HepG2 (cell line): ENCODE data around the gene NCOA5. TPM values are rescaled to one million over a fixed set of nuclear protein-coding genes. Genes with fewer than 3 reads are reported as not detected.

Source experiments
- BRF2 ChIP-seq: sonication (generic); formaldehyde crosslinking; IDR thresholded peaks from 2 replicates; pipeline ENCODE4 v1.8.1; 2022; ENCODE audit warnings: mild to moderate bottlenecking, missing genetic modification reagents
- CENPT ChIP-seq: sonication (generic); formaldehyde crosslinking; IDR thresholded peaks from 2 replicates; pipeline ENCODE4 v1.8.0; 2022; ENCODE audit warnings: low read depth, mild to moderate bottlenecking, moderate library complexity, missing genetic modification reagents
- FOXM1 ChIP-seq: sonication (generic); formaldehyde crosslinking; IDR thresholded peaks from 2 replicates; pipeline ENCODE4 v1.5.0; 2020; ENCODE audit warnings: missing genetic modification reagents
- GZF1 ChIP-seq: sonication (generic); formaldehyde crosslinking; IDR thresholded peaks from 2 replicates; pipeline ENCODE4 v1.5.1; 2020; ENCODE audit warnings: mild to moderate bottlenecking, missing genetic modification reagents
- HES4 ChIP-seq: sonication (generic); formaldehyde crosslinking; IDR thresholded peaks from 2 replicates; pipeline ENCODE4 v1.9.0; 2021; ENCODE audit warnings: mild to moderate bottlenecking, missing genetic modification reagents, borderline replicate concordance
- KDM5A ChIP-seq: fragments of 200-600 bp; sonication (generic); IDR thresholded peaks from 2 replicates; pipeline ENCODE4 v1.7.0; 2018; ENCODE audit warnings: antibody characterized with exemption, mild to moderate bottlenecking, low read length, borderline replicate concordance
- KMT2B ChIP-seq: IDR thresholded peaks from 2 replicates; pipeline ENCODE4 v1.6.1; 2016; ENCODE audit warnings: missing genetic modification reagents, missing compliant biosample characterization
- MEIS1 ChIP-seq: sonication (generic); formaldehyde crosslinking; IDR thresholded peaks from 2 replicates; pipeline ENCODE4 v1.9.0; 2021; ENCODE audit warnings: mild to moderate bottlenecking, missing genetic modification reagents, moderate library complexity, borderline replicate concordance
- ONECUT2 ChIP-seq: sonication (generic); formaldehyde crosslinking; IDR thresholded peaks from 2 replicates; pipeline ENCODE4 v1.4.0; 2020; ENCODE audit warnings: missing genetic modification reagents
- PTBP1 ChIP-seq: fragments of 200-400 bp; formaldehyde crosslinking; IDR thresholded peaks from 2 replicates; pipeline ENCODE4 v1.6.1; 2018; ENCODE audit warnings: low read length, low read depth; ENCODE audit not compliant: poor library complexity, severe bottlenecking
- RFX1 ChIP-seq: fragments of 450-650 bp; IDR thresholded peaks from 2 replicates; pipeline ENCODE4 v1.6.1; 2017
- RFXANK ChIP-seq: IDR thresholded peaks from 2 replicates; pipeline ENCODE4 v1.6.1; 2016
- TBX2 ChIP-seq: sonication (generic); formaldehyde crosslinking; IDR thresholded peaks from 2 replicates; pipeline ENCODE4 v1.5.0; 2020; ENCODE audit warnings: missing genetic modification reagents, mild to moderate bottlenecking, borderline replicate concordance
- ZFYVE20 ChIP-seq: sonication (generic); formaldehyde crosslinking; IDR thresholded peaks from 2 replicates; pipeline ENCODE4 v1.8.0; 2023; ENCODE audit warnings: low read depth, mild to moderate bottlenecking, moderate library complexity, missing genetic modification reagents, borderline replicate concordance
- ZNF143 ChIP-seq: sonication (generic); formaldehyde crosslinking; IDR thresholded peaks from 2 replicates; pipeline ENCODE4 v1.4.0; 2020; ENCODE audit warnings: missing genetic modification reagents
- ZNF431 ChIP-seq: sonication (generic); formaldehyde crosslinking; IDR thresholded peaks from 2 replicates; pipeline ENCODE4 v1.9.0; 2022; ENCODE audit warnings: missing genetic modification reagents, low read depth, mild to moderate bottlenecking, borderline replicate concordance
- ZNF546 ChIP-seq: sonication (generic); formaldehyde crosslinking; conservative IDR thresholded peaks from 2 replicates; pipeline ENCODE4 v1.8.1; 2023; ENCODE audit warnings: mild to moderate bottlenecking, missing genetic modification reagents
- ZNF549 ChIP-seq: sonication (generic); formaldehyde crosslinking; IDR thresholded peaks from 2 replicates; pipeline ENCODE4 v1.5.0; 2020; ENCODE audit warnings: missing genetic modification reagents
- ZNF563 ChIP-seq: sonication (generic); formaldehyde crosslinking; IDR thresholded peaks from 2 replicates; pipeline ENCODE4 v1.8.0; 2022; ENCODE audit warnings: mild to moderate bottlenecking, moderate library complexity, missing genetic modification reagents
- ZNF569 ChIP-seq: sonication (generic); formaldehyde crosslinking; IDR thresholded peaks from 2 replicates; pipeline ENCODE4 v1.5.0; 2020; ENCODE audit warnings: mild to moderate bottlenecking, missing genetic modification reagents, moderate library complexity, borderline replicate concordance
- ZNF619 ChIP-seq: sonication (generic); formaldehyde crosslinking; IDR thresholded peaks from 2 replicates; pipeline ENCODE4 v1.4.0; 2020; ENCODE audit warnings: mild to moderate bottlenecking, missing genetic modification reagents
- ZSCAN31 ChIP-seq: sonication (generic); formaldehyde crosslinking; IDR thresholded peaks from 2 replicates; pipeline ENCODE4 v1.5.0; 2020; ENCODE audit warnings: low read depth, mild to moderate bottlenecking, missing genetic modification reagents
- ZZZ3 ChIP-seq: sonication (generic); formaldehyde crosslinking; IDR thresholded peaks from 2 replicates; pipeline ENCODE4 v1.4.0; 2020; ENCODE audit warnings: missing genetic modification reagents, mild to moderate bottlenecking, borderline replicate concordance
- polyA plus RNA-seq, 8 experiments: library from polyadenylated mRNA; depleted of rRNA in 3 of 8; stranded (reverse) in 7 of 8; unstranded in 1 of 8; fragments of >200 nt; fragmentation: Illumina TruSeq in 4 of 8; extraction: Trizol in 4 of 8; gene quantifications; 2 replicates each; pipeline versions ENCODE4 v1.2.1 to v1.2.3, GENCODE V29; 2011 to 2016; ENCODE audit warnings: low read depth in 4 of 8, missing spikeins in 1 of 8, mixed read lengths in 1 of 8; ENCODE audit not compliant: insufficient read depth in 1 of 8
- total RNA-seq, 5 experiments: library from RNA; depleted of rRNA; stranded (reverse); fragments of >200 nt; fragmentation: Illumina TruSeq; extraction: Trizol; gene quantifications; 2 replicates each; pipeline ENCODE4 v1.2.3, GENCODE V29; 2016; ENCODE audit warnings: low read depth in 1 of 5
- TF ChIP-seq, protein P1 (sequence below): sonication (generic); formaldehyde crosslinking; IDR thresholded peaks from 2 replicates; pipeline ENCODE4 v1.5.0; 2020; ENCODE audit warnings: mild to moderate bottlenecking, missing genetic modification reagents
- TF ChIP-seq, protein P2 (sequence below): sonication (generic); formaldehyde crosslinking; IDR thresholded peaks from 2 replicates; pipeline ENCODE4 v1.4.0; 2020; ENCODE audit warnings: low read depth, mild to moderate bottlenecking, missing genetic modification reagents
- TF ChIP-seq, protein P3 (sequence below): sonication (generic); formaldehyde crosslinking; IDR thresholded peaks from 2 replicates; pipeline ENCODE4 v1.4.0; 2020; ENCODE audit warnings: missing genetic modification reagents
- TF ChIP-seq, protein P4 (sequence below): sonication (generic); formaldehyde crosslinking; IDR thresholded peaks from 2 replicates; pipeline ENCODE4 v1.5.0; 2020; ENCODE audit warnings: missing genetic modification reagents, mild to moderate bottlenecking, borderline replicate concordance

NCOA5 gene
- total and polyA plus RNA-seq, 2 of the 13 experiments (the other 11 are each of a cell fraction or from before 2014, with no cell fraction given) = 16.5 to 28.4 TPM

GRCh38 chr20:46089167-46089416 lies 670 bp downstream of the NCOA5 start (continued):
- TF ChIP-seq PTBP1 (peak; percentile 71), BRF2 (CRISPR knock-in tag) (no peak), ZNF563 (no peak), ZNF619 (CRISPR knock-in tag) (no peak), ZNF549 (no peak), CENPT (no peak), RFX1 (no peak), ONECUT2 (CRISPR knock-in tag) (no peak), KDM5A (no peak; the same call in 1 of the 2 replicates), KMT2B (CRISPR knock-in tag) (peak; percentile 7; the same call in 1 of the 2 replicates), FOXM1 (CRISPR knock-in tag) (no peak), TBX2 (peak; percentile 31; the same call in 1 of the 2 replicates), MEIS1 (CRISPR knock-in tag) (no peak), RFXANK (CRISPR knock-in tag) (no peak), HES4 (no peak; the same call in 1 of the 2 replicates), GZF1 (no peak), ZZZ3 (CRISPR knock-in tag) (peak; percentile 84; the same call in 1 of the 2 replicates), ZNF546 (CRISPR knock-in tag) (no peak), ZNF143 (CRISPR knock-in tag) (no peak), ZNF569 (CRISPR knock-in tag) (no peak; the same call in 1 of the 2 replicates), ZNF431 (CRISPR knock-in tag) (0 out of 2 replicates have a peak, but pooled peaks have one; percentile 9), ZFYVE20 (no peak), ZSCAN31 (CRISPR knock-in tag) (peak; percentile 22; the same call in 1 of the 2 replicates)
- TF ChIP-seq, protein P1, sequence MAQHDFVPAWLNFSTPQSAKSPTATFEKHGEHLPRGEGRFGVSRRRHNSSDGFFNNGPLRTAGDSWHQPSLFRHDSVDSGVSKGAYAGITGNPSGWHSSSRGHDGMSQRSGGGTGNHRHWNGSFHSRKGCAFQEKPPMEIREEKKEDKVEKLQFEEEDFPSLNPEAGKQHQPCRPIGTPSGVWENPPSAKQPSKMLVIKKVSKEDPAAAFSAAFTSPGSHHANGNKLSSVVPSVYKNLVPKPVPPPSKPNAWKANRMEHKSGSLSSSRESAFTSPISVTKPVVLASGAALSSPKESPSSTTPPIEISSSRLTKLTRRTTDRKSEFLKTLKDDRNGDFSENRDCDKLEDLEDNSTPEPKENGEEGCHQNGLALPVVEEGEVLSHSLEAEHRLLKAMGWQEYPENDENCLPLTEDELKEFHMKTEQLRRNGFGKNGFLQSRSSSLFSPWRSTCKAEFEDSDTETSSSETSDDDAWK = no peak
- TF ChIP-seq, protein P2, sequence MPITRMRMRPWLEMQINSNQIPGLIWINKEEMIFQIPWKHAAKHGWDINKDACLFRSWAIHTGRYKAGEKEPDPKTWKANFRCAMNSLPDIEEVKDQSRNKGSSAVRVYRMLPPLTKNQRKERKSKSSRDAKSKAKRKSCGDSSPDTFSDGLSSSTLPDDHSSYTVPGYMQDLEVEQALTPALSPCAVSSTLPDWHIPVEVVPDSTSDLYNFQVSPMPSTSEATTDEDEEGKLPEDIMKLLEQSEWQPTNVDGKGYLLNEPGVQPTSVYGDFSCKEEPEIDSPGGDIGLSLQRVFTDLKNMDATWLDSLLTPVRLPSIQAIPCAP (CRISPR knock-in tag) = no peak
- TF ChIP-seq, protein P3, sequence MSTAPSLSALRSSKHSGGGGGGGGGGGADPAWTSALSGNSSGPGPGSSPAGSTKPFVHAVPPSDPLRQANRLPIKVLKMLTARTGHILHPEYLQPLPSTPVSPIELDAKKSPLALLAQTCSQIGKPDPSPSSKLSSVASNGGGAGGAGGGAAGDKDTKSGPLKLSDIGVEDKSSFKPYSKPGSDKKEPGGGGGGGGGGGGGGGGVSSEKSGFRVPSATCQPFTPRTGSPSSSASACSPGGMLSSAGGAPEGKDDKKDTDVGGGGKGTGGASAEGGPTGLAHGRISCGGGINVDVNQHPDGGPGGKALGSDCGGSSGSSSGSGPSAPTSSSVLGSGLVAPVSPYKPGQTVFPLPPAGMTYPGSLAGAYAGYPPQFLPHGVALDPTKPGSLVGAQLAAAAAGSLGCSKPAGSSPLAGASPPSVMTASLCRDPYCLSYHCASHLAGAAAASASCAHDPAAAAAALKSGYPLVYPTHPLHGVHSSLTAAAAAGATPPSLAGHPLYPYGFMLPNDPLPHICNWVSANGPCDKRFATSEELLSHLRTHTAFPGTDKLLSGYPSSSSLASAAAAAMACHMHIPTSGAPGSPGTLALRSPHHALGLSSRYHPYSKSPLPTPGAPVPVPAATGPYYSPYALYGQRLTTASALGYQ (CRISPR knock-in tag) = no peak
- TF ChIP-seq, protein P4, sequence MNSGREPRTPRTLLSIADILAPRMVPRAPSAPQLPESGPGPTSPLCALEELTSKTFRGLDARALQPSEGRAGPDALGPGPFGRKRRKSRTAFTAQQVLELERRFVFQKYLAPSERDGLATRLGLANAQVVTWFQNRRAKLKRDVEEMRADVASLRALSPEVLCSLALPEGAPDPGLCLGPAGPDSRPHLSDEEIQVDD = no peak; the same call in 1 of the 2 replicates
